Muscle of back (tissue), 11 donors: ENCODE results near the gene CIRBP. TPM values are rescaled to one million over a fixed set of nuclear protein-coding genes. Genes with fewer than 3 reads are reported as not detected.
A peak's percentile ranks its signal among the peaks of the same experiment; 100 is the strongest.
"Not testable (repeated sequence)": the region's sequence is repeated elsewhere in the genome, so short reads cannot be mapped to it uniquely, and the experiment has no call there.

ENCODE experiments used
- DNase-seq, 3 donors: peaks; one replicate each; pipeline versions ENCODE4 v3.0.0 to v3.0.0-alpha.2; 2013
- polyA plus RNA-seq, 10 donors: library from polyadenylated mRNA; unstranded; fragments of 120-200 nt; gene quantifications; one replicate each; pipeline ENCODE4 v1.2.1, GENCODE V29; 2013; ENCODE audit not compliant: insufficient read length in 10 of 10

CIRBP gene
- polyA plus RNA-seq, 10 donors = 408 to 480 (median 436) TPM

DNA sequence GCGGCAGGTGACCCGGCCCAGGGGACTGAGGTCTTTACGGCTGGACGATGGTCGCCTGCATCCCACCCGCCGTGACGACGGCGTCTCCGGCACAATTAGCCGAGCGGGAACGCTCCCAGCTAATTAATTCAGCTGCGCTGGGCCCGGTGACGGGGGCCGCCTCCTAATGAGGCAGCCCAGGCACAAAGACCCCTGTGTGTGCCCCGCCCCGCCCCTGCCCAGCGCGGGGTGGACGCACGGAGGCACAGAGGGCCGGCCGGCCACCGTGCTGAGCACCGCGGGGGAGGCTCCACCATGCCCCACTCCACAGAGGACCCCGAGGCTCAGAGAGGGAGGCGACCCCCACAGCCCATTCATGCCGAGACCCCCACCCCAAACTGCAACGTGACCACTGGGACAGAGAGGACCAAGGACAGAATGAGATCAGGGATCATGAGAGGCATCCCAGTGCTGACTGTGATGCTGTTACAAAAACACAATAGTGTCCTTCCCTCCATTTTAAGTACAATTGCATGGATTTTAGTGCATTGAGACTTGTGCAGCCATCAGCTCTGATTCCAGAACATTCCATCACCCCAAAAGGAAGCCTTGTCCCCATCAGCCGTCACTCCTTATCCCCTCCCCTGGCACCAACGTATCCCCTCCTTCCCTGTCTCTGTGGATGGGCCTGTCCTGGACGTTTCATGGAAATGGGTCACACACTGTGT is 33.6 kb downstream of the CIRBP start:
- no peak for DNase-seq

DNA sequence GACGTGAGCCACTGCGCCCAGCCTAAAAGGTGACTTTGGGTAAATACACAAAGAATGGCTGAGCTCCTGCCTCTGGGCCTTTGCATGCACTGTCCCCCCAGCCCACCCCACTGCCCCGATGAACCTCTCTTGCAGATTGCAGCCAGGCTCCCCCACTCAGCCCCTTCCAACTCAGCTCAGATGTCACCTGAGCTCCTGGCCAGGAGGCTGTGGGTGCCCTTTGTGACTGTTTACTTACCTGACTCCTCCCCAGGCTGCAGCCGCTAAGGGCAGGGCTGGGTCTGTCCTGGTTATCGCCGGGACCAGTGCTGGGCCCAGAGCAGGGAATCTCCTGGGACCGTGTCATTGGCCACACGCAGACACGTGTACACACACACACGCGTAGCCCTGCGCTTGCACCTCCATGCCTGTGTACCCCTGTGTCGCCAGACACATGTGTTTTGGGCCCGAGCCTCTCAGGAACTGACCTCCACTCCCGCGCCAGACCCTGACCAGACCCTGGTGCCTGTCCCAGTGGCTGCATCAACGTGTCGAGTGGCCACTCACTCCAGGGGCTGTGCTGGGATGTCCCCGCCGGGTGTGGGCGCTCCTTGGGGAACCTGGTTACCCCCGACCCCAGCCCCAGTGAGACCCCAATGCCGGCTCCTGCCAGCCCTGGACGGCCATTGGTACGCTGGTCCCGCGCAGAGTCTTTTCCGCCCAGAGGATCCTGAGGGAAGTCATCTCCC is 35.2 kb downstream of the CIRBP start:
- DNase-seq = no peak

DNA sequence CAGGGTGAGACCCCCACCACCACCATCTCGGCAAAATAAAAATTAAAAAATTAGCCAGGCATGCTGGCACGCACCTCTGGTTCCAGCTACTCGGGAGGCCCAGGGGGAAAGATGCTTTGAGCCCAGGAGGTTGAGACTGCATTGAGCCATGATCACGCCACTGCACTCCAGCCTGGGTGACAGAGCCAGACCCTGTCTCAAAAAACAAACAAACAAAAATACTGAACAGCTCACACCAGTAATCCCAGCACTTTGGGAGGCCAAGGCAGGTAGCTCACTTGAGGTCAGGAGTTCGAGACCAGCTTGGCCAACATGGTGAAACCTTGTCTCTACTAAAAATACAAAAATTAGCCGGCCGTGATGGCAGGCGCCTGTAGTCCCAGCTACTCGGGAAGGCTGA is 36.2 kb downstream of the CIRBP start:
- DNase-seq = not testable (repeated sequence)

DNA sequence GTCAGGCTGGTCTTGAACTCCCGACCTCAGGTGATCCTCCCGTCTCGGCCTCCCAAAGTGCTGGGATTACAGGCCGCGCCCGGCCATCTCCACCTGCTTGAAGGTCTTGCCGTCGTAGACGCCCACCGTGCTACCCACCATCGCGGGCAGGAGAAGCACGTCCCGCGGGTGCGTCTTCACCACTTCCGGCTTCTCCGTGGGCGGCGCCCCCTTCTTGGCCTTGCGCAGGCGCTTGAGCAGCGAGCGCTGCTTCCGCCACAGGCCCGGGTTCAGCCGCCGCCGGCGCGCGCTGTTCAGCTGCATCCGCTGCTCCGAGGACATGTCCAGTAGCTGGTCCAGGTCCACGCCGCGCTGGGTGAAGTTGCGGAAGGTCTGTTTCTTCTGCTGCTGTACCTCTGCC is 38.2 kb downstream of the CIRBP start:
- DNase-seq = no peak

DNA sequence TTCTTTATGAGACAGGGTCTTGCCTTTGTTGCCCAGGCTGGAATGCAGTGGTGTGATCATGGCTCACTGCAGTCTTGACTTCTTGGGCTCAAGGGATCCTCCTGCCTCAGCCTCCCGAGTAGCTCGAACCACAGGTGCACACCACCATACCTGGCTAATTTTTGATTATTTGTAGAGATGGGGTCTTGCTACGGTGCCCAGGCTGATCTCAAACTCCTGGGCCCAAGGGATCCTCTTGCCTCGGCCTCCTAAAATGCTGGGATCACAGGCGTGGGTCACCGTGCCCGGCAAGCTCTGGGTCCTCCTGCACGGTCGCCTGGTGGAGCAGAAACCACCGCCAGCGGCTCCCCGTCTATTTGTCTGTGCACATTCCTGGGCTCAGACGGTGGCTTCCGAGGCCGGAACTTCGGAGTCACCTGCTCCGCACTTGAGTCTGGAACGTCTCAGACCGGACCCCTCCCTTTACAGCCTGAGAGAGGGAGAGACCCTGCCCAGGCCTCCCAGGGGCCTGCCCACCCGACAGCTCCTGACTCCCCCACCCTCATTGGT is 38.7 kb downstream of the CIRBP start:
- no peak for DNase-seq

GRCh38 chr19:1308718-1309117 is 39.6 kb downstream of the CIRBP start:
- DNase-seq = no peak

- DNase-seq = no peak
Measured at GRCh38 chr19:1309977-1310852, 41.1 kb downstream of the CIRBP start.

DNA sequence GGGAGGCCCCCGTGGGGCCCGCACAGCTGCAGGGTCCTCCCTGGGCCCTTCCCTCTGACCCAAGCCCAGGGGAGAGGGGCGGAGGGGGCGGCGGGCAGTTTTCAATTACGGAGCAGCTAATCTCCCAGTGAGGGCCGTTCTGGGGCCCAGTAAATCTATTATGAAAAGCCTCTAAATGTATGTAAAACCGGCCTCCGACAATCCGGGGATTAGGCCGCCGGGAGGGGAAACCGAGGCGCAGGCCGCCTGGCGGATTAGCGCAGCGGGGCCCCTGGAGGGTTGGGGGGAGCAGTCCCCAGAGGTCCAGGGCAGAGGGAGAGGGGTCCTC is 41.7 kb downstream of the CIRBP start:
- DNase-seq = no peak

DNA sequence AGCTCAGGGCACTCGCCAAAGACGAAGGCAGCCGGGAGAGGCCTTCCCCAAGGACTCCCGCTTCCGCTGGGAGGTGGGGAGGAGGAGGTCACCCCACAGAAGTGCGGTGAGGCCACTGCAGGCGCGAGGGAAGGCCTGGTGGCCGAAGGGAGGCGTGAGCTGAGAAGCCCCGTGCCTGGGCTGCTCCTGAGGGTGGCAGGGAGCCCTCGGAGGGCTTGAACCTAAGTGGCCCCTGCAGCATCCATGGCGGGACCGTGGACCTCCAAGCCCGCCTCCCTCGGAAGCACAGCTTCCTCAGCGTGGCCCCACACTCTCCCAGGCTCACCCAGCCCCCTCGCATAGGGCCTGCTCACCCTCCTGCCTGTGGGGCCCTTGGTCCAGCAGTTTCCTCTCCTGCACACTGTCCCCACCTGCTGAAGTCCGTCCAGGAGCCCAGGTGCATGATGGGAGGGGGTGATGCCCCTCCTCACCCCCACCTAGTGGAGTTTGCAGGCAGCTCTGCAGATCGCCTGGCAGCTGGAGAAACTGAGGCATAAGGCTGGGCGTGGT is 42.5 kb downstream of the CIRBP start:
- DNase-seq = no peak

DNA sequence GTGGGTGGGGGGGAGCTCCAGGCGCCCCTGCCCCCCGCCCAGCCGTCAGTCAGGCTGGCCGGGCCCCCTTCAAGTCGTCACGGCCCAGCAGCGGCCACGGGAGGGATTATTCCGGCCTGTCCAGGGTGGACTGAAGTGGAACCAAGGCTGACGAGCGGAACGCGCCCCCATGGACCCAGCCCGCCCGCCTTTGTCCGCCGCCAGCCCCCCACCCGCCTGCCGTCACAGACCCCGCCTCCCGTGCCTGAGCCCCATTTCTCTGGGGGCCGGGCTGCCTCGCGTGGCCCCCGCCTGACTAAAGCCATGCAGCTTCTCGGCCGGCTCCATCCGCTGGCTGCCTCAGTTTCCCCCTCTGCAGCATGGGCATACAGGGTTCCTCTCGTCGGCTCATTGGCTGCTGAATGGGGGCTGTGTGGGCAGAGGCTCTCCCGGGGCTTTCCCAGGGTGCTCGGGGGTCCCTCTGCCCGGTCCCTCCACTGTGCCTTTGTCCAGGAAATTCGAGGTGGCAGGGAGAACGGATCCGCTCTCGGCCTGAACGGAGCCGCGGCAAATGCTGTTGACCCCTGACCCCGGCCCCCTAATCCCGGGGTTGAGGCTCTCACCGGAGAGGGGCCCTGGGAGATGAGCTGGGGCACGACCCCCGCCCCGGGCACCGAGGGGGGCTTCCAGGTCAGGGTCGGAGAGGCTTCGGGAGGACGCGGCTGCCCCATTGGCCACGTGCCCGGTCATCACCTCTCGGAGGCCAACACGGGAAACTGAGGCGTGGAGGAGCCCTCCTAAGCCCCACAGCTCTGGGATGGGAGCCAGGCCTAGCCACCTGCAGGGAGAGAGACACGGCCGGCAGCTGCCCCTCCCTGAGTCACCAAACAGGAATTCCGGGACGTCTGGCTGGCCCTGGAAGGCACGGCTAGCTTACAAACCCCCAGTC is 43.9 kb downstream of the CIRBP start:
- peak in 1 of 3 donors; percentile 20 for DNase-seq

DNA sequence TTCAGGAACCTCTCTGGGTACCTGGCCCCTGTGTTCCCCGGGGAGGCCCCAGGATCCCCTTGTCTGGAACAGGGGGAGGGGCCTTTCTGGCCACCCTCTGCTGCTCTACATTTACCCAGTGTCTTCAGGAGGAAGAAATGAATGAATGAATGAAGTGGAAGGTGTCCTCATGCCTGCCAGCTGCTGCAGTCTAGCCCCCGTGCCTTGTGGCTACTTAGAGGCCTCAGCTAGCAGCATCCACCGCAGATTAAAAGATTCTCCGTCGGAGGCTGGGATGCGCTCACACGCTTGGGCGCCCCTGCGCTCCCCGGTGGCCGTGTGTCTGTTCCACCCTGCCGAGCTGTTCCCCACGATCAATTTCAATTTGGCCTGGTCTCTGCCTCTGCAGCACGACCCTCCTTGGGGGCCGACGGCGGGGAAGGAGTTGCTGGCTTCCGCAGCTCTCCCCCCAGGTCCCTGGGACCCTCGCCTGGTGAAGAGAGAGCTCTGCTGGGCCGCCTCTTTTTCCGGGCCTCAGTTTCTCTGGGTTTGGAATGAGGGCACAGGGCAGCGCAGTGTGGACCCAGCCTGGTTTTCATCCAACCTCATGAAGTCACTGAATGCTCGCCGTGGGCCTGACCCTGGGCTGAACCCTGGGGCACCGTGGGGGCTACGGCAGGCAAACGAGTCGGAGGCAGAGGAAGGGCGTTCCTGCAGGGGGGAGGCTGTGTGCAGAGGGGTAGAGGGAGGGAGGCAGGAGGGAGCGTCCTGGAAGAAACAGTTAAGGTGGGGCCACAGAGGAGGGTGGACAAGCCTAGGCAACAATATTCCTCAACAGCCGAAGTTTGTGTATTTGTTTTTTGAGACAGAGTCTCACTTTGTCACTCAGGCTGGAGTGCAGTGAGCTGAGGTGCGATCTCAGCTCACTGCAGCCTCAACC is 44.8 kb downstream of the CIRBP start:
- DNase-seq = no peak

DNA sequence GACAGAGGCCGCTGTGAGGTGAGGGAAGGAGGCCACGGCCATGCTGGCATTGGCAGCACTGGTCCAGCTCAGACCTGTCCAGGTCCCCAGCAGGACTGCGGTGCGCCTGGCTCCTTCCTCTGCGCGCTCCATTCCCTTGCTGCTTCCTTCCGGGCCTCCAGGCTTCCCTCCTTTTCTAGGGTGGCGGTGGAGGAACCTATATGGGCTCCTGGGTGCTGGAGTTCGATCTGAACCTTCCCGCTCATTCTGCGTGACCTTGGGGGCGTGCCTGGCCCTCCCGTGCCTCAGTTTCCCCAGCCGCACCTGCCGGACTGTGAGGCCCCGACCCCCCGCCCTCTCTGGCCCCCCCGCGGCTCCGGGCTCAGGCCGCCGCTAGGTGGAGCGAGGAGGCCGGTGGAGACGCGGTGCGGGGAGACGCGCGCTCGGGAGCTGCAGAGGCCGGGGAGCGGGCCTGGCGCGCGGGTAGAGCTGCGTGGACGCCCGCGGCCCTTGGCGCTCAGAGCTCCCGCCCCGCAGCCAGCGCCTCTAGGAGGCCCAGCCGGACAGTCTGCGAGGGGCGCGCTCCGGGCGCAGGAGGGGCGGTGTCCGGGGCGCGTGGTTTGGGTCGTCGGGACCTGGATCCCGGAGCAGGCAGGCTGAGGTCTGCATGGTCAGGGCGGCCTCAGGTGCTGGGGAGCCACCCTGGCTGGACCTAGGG is 46.5 kb downstream of the CIRBP start:
- DNase-seq = peak; percentile 26 to 77 (median 47)

DNA sequence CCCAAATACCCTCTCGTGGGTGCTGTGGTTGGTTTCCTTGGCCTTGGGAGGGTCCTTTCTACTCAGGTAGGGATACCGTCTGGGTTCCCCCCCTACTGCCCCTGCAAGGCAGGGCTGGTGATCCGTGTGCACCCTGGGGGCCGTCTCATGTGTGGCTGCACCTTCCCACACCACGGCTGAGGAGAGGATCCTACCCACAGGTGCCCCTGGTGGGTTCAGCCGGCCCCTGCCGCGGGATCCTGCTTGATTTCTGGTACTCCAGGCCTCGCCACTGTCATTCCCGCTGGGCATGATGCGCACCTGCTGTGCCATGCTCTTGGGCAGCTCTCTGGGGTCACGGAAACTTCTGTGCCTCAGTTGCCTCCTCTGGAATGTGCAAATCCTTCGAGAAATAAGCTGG is 47.3 kb downstream of the CIRBP start:
- no peak for DNase-seq

DNA sequence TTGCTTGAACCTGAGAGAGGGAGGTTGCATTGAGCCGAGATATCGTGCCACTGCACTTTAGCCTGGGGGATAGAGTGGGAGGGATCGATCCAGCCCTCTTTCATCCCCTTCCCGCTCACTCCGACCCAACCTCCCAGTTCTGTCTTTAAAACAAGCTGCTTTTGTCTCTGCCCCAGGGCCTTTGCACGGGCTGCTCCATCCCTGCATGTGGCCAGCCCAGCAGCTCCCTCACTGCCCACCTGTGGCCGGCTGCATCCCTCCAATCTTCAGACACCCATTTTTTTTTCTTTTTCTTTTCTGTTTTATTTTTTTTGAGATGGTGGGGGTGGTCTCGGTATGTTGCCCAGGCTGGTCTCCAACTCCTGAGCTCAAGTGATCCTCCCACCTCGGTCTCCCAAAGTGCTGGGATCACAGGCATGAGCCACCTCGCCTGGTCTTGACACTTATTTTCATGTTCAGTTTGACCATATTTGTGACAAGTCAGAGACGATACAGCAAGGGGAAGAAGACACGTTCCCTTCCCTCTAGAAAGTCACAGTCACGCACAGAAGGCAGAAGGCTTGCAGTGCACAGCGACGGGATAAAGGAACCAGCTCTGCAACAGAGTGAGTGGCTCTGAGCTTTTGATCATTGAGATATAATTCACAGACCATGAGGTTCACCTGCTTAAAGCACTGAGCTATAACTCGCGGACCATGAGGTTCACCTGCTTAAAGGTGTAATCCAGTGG is 48.3 kb downstream of the CIRBP start:
- no peak for DNase-seq

DNA sequence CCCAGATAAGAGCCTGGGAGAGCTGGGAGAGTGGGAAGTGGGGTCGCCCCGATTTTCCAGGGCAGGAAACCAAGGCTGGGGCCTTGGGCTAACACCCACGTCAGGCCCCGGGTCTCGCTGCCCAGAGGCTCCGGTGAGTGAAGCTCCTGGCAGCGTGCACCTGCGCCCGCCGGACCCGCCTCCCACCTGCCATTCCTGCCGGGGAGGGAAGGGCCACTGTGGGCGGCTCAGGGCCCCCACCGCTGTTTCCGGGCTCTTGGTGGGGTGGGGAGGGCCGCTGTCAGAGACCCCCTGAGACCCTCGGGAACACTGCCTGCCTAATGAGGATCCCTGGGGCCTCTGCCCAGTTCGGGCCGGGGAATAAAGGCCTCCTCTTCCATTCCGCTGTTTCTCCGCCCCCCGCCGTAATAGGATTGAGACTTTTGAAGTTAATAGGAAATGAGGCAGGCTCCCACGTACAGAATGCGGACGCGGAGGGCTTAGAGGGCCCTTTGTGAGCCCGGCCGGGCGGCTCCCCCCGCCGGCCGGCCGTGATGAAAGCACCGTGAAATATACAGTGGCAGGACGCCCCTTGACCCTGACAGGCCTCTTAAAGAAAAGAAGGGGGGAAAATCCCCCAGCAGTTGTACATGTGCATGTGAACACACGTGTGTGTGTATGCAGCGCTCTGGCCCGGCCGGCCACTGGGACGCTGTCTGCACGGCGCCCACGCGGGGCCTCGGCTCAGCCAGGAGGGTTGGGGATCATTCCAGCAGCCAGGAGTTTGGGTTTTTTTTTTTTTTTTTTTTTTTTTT is 49.7 kb downstream of the CIRBP start:
- DNase-seq = no peak

GRCh38 chr19:1320282-1320650 is 51.1 kb downstream of the CIRBP start:
- DNase-seq = not testable (repeated sequence)

DNA sequence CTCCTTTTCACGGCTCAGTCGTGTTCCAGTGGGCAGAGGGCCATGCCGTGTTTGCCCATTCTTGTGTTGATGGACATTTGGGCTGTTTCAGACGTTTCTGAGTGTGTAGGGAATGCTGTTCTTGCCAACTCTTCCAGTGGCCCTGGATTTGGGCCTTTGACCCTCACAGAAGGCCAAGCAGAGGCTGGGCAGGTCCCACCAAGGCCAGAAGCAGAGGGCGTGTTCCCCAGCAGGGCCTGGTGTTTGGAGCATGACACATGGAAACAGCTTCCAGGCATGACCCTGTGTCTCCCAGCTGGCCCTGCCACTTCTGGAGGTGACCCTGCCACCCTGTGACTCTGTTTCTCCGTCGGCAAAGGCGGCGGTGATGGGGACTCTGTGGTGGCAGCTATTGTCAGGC is 52.4 kb downstream of the CIRBP start:
- DNase-seq = no peak
